Ovary (tissue), 9 donors: Measurements from ENCODE around the gene KCNAB2. TPM values are rescaled to one million over a fixed set of nuclear protein-coding genes. Genes with fewer than 3 reads are reported as not detected.

Source experiments
- DNase-seq, 5 donors: peaks; one replicate each; pipeline ENCODE4 v3.0.0-alpha.2; 2019 to 2020
- H3K27ac ChIP-seq, 2 donors: fragments of 200-600 bp; one replicate each; pipeline versions ENCODE4 v1.5.1 to v1.8.0; 2019 to 2022
- H3K27me3 ChIP-seq: fragments of 200-600 bp; one replicate; pipeline ENCODE4 v1.8.0; 2022
- H3K36me3 ChIP-seq: fragments of 200-600 bp; sonication (generic); one replicate; pipeline ENCODE4 v1.5.1; 2019
- H3K4me1 ChIP-seq: one replicate; pipeline ENCODE4 v1.8.1; 2013; ENCODE audit warnings: mild to moderate bottlenecking, moderate library complexity; ENCODE audit not compliant: insufficient read depth
- H3K4me3 ChIP-seq: fragments of 200-600 bp; sonication (generic); one replicate; pipeline ENCODE4 v1.5.1; 2017
- H3K9me3 ChIP-seq, 2 donors: fragments of 200-600 bp in 1 of 2; sonication (generic) in 1 of 2; one replicate each; pipeline versions ENCODE4 v1.5.1 to v1.8.1; 2013 to 2019; ENCODE audit warnings: mild to moderate bottlenecking in 1 of 2, moderate library complexity in 1 of 2
- EP300 ChIP-seq: sonication (generic); formaldehyde crosslinking; IDR thresholded peaks from one replicate; pipeline ENCODE4 v1.6.1; 2017; ENCODE audit warnings: antibody characterized with exemption
- POLR2A ChIP-seq: fragments of 450-650 bp; IDR thresholded peaks from one replicate; pipeline ENCODE4 v1.6.1; 2017; ENCODE audit warnings: antibody characterized with exemption, mild to moderate bottlenecking, moderate library complexity
- WGBS, 3 donors: extraction: QIAGEN DNeasy Blood & Tissue Kit in 1 of 3; methylation state at CpG; one replicate each; pipeline versions ENCODE4 v1.1.5 to v1.1.7; 2013 to 2017; 5-methylcytosine and 5-hydroxymethylcytosine counted together
- intact Hi-C, 4 donors: fragments of 100-400 bp; cut with DNase I; formaldehyde crosslinking; loops; one replicate each; pipeline versions ENCODE4 v1.11.0 to v1.15.1; 2022 to 2023
- polyA plus RNA-seq, 2 donors: library from polyadenylated mRNA; stranded (reverse); fragments of 200-250 nt in 1 of 2; fragments of 350-450 nt in 1 of 2; fragmentation: Illumina TruSeq in 1 of 2; extraction: RNeasy Lipid Tissue Mini Kit (QIAGEN cat#74804) in 1 of 2; gene quantifications; one replicate each; pipeline ENCODE4 v1.2.3, GENCODE V29; 2013 to 2014
- total RNA-seq, 7 donors: library from RNA; depleted of rRNA in 2 of 7; stranded (reverse); fragments of >200 nt in 2 of 7; fragmentation: NEBNext Ultra II Directional in 3 of 7; extraction: Animal tissue kit (Norgen Biotek cat#: 25700) in 3 of 7; gene quantifications; one replicate each; pipeline versions ENCODE4 v1.1.0 to v1.2.4, GENCODE V29; 2016 to 2023
- TF ChIP-seq, protein P1 (sequence below), 3 donors: fragments of 450-650 bp in 2 of 3; fragments of 200-600 bp in 1 of 3; IDR thresholded peaks; one replicate each; pipeline versions ENCODE4 v1.5.1 to v1.8.0; 2016 to 2022; ENCODE audit warnings: antibody characterized with exemption in 3 of 3, mild to moderate bottlenecking in 1 of 3
- donor health status: DM: no; HTN: no; CAD: no; lungs with moderate emphysema.
- donor health status: DM: no; HTN: no; CAD: no.
- donor health status: Bipolar disorder and iron deficiency.
- donor health status: DM: yes; HTN: yes; CAD: no.
- donor health status: DM: no; HTN: no; CAD: no.
- donor health status: DM: yes; HTN: yes; CAD: no.

Gene KCNAB2
- total and polyA plus RNA-seq, 9 donors: 2.9 to 18.3 (median 7.1) TPM

DNA sequence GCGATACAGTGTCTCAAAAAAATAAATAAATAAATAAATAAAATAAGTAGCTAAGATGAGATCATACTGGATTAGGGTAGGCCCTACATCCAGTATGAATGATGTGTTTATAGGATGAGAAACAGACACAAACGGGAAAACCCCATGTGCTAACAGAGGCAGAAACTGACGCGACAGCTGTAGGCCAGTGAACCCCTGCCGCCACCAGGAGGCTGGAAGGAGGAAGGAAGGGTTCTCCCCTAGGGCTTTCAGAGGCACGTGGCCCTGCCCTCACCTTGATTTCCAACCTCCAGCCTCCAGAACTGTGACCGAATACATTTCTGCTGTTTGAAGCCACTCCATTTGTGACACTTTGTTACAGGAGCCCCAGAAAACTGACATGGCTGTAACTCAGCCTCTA, 95.9 kb downstream of the KCNAB2 start:
- no peaks in the 10 kb centered on the region for H3K36me3 ChIP-seq
- TF ChIP-seq, protein P1, sequence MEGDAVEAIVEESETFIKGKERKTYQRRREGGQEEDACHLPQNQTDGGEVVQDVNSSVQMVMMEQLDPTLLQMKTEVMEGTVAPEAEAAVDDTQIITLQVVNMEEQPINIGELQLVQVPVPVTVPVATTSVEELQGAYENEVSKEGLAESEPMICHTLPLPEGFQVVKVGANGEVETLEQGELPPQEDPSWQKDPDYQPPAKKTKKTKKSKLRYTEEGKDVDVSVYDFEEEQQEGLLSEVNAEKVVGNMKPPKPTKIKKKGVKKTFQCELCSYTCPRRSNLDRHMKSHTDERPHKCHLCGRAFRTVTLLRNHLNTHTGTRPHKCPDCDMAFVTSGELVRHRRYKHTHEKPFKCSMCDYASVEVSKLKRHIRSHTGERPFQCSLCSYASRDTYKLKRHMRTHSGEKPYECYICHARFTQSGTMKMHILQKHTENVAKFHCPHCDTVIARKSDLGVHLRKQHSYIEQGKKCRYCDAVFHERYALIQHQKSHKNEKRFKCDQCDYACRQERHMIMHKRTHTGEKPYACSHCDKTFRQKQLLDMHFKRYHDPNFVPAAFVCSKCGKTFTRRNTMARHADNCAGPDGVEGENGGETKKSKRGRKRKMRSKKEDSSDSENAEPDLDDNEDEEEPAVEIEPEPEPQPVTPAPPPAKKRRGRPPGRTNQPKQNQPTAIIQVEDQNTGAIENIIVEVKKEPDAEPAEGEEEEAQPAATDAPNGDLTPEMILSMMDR (IDR thresholded peaks at IDR 0.05): no peak
- TF ChIP-seq POLR2A (no peak), EP300 (no peak)
- 47 to 61% (median 60%) methylated on average over 7 of the region's 7 CpGs for WGBS, 3 donors
- intact Hi-C loops: no loop called here
- no peak overlapping the region for H3K4me3 ChIP-seq
- H3K9me3 ChIP-seq: no peaks in the 10 kb centered on the region
- no peaks in the 10 kb centered on the region for H3K4me1 ChIP-seq
- no peak overlapping the region for H3K27ac ChIP-seq
- no peak for DNase-seq
- no peaks in the 10 kb centered on the region for H3K27me3 ChIP-seq

DNA sequence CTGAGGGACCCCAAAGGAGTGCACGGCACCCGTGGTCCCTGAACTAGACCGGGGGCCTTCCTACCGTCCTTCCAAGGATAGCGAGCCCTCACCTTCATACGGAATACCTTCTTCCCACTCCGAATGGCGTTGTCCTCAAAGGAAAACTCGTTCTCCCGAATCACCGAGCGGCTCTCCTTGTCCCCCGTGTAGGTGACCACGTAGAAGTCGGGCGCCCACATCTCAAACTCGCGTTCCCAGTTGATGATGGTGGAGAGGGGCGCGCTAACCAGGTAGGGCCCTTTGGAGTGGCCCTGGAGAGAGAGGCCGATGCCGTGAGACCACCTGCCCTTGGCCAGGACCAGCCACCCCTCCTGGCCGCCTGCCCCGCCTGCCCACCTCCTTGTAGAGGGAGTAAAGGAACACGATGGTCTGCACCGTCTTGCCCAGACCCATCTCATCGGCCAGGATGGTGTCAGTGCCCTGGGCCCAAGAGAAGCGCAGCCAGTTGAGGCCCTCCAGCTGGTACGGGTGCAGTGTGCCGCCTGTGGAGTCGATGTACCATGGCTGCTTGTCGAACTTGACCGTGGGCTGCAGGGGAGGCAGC, 96.4 kb downstream of the KCNAB2 start:
- Histone ChIP-seq H3K4me1 (no peaks in the 10 kb centered on the region), H3K4me3 (no peak overlapping the region), H3K27me3 (no peaks in the 10 kb centered on the region), H3K36me3 (no peaks in the 10 kb centered on the region), H3K9me3 (no peaks in the 10 kb centered on the region), H3K27ac (no peak overlapping the region)
- 90 to 92% (median 90%) methylated on average over 30 to 33 of the region's 33 CpGs for WGBS, 3 donors
- intact Hi-C loops: no loop called here
- TF ChIP-seq, protein P1 (IDR thresholded peaks at IDR 0.05): no peak
- TF ChIP-seq EP300 (no peak), POLR2A (no peak)
- DNase-seq: no peak

DNA sequence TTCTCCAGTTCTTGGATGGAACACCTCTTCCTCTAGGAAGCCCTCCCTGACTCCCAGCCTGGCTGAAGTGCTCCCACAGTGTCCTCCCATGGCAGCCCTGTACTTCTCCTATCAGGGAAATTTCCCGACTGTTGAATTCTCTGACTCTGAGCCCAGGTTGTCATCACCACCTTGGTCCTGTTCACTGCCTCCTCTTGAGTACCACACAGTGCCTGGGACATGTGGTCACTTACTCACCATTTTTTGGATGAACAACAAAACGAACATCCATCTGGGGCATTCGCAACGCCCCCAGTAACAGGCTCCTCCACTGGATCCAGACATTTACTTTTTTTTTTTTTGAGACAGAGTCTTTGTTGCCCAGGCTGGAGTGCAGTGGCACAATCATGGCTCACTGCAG, 97.0 kb downstream of the KCNAB2 start:
- no peak overlapping the region for H3K27ac ChIP-seq
- DNase-seq: no peak
- H3K36me3 ChIP-seq: no peaks in the 10 kb centered on the region
- no peaks in the 10 kb centered on the region for H3K9me3 ChIP-seq
- no peaks in the 10 kb centered on the region for H3K4me1 ChIP-seq
- 75 to 83% (median 78%) methylated on average over 4 of the region's 4 CpGs for WGBS, 3 donors
- H3K4me3 ChIP-seq: no peak overlapping the region
- TF ChIP-seq POLR2A (no peak), EP300 (no peak)
- TF ChIP-seq, protein P1 (IDR thresholded peaks at IDR 0.05): no peak
- intact Hi-C loops: no loop called here
- H3K27me3 ChIP-seq: no peaks in the 10 kb centered on the region

DNA sequence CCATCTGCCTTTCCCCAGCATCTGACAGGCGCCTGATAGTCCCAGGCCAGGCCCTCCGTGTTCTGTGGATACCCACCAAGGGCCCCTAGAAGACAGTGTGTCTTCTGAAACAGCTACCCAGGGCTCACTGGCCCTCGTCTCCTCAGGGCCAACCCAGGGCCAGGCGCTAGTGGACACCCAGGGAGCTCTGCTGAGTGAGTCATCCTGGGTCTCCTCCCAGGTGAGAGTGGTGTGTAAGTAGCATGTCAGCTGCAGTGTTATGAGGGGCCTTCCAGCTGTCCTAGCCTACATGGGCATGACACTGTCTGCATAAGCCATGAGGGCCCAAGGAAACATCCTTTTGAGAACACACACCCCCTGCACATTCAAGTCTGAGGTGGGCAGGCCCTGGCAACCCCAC, 97.7 kb downstream of the KCNAB2 start:
- no peak overlapping the region for H3K27ac ChIP-seq
- WGBS, 3 donors: 90 to 98% (median 93%) methylated on average over 2 to 4 of the region's 4 CpGs
- DNase-seq: no peak
- intact Hi-C loops: no loop called here
- no peaks in the 10 kb centered on the region for H3K4me1 ChIP-seq
- H3K4me3 ChIP-seq: no peak overlapping the region
- no peaks in the 10 kb centered on the region for H3K9me3 ChIP-seq
- H3K36me3 ChIP-seq: no peaks in the 10 kb centered on the region
- TF ChIP-seq, protein P1 (IDR thresholded peaks at IDR 0.05): no peak
- TF ChIP-seq EP300: no peak
- TF ChIP-seq POLR2A: no peak
- no peaks in the 10 kb centered on the region for H3K27me3 ChIP-seq
